DOHH2 (cell line): ENCODE results near the gene TLE2.

Experiments used
- CTCF ChIP-seq: fragments of 200-600 bp; sonication (generic); IDR thresholded peaks from one replicate; pipeline ENCODE4 v1.5.1; 2014; ENCODE audit warnings: antibody characterized with exemption, mild to moderate bottlenecking, low read depth, low read length; ENCODE audit not compliant: poor library complexity, severe bottlenecking
- EZH2phosphoT487 ChIP-seq: fragments of 200-600 bp; sonication (generic); IDR thresholded peaks from 2 replicates; pipeline ENCODE4 v1.6.1; 2017; ENCODE audit warnings: borderline replicate concordance, mild to moderate bottlenecking, antibody characterized with exemption, low read length, moderate library complexity, mixed read lengths

DNA sequence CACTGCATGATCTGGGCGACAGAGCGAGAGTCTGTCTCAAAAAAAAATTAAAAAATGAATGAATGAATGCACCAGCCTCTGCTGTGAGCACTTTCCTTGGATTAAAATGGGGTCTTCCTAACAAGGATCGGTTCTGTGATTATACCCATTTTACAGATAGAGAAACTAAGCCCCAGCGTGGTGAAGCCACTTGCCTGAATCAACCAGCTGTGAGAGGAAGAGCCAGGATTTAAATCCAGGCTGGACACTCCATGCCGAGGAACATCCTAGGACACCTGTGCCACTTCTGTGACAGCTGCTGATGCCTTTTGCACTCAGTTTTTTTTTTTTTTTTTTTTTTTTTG, 19.1 kb upstream of the TLE2 start:
- TF ChIP-seq CTCF (no peak), EZH2phosphoT487 (no peak)
